Measurements from ENCODE around the gene LRRC36. TPM values are rescaled to one million over a fixed set of nuclear protein-coding genes. Genes with fewer than 3 reads are reported as not detected.

LRRC36 gene
- total RNA-seq, 2 donors from 2014 or later, result 0.33 to 0.43 TPM

DNA sequence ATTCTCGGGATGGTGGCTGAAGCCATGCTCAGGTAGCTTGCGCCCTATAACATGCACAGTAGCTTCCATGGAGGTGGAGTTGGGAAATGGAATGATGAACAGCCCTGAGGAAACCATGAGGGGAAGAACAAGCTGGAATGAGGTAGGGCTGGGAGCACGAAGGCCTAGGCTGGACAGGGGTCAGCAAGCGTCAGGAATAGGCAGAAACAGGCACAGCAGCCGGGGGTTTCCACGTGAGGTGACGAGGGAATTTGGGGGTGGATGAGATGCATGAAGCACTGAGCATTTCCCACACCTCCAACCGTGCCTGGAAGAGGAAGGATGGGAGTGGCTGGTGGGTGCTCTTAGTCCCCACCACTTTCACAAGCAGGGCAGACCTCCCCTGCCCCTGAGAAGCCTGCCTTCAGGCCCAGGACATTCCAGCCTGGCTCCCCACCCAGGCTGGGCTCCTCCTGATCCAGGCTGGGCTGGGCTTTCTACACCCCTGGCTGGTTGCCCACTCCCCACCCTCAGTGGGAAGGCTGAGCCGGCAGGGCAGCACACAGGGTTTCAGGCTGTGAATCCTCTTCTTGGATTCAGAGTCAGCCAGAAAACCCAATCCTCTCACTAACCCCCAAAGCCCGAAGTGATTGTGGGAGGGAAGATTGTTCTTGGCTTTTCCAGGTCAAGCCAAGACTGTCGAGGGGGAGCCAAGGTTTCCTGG, 25.4 kb upstream of the LRRC36 start:
- Histone ChIP-seq H3K4me1 (peaks cover 0 to 15% of the 10 kb centered on the region in 2 donors), H3K27ac (peak overlapping the region; percentile 42 to 43)
- peak; percentile 75 for DNase-seq (ENCODE audit: low spot score)

DNA sequence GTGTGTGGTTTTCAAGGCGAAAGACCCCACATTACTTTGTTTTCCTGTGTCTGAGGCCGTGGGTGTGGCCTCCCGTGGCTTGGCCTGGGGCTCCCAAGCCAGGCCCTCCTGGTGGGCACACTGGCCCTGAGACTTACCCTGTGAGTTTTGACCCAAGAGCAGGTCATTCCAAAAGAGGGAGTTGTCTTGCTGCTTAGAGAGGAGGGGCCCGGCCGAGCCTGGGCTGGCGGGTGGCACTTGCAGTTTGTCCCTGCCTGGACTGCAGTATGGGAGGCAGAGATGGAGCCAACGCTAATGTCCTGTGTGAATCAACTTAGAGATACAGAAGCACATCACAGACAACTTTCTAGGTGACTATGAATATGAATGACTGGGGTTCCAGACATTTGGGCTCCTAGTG, 24.5 kb upstream of the LRRC36 start:
- peak overlapping the region; percentile 42 to 43 for H3K27ac ChIP-seq
- peaks cover 0 to 15% of the 10 kb centered on the region in 2 donors for H3K4me1 ChIP-seq
- TF ChIP-seq, protein P1, sequence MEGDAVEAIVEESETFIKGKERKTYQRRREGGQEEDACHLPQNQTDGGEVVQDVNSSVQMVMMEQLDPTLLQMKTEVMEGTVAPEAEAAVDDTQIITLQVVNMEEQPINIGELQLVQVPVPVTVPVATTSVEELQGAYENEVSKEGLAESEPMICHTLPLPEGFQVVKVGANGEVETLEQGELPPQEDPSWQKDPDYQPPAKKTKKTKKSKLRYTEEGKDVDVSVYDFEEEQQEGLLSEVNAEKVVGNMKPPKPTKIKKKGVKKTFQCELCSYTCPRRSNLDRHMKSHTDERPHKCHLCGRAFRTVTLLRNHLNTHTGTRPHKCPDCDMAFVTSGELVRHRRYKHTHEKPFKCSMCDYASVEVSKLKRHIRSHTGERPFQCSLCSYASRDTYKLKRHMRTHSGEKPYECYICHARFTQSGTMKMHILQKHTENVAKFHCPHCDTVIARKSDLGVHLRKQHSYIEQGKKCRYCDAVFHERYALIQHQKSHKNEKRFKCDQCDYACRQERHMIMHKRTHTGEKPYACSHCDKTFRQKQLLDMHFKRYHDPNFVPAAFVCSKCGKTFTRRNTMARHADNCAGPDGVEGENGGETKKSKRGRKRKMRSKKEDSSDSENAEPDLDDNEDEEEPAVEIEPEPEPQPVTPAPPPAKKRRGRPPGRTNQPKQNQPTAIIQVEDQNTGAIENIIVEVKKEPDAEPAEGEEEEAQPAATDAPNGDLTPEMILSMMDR (IDR thresholded peaks at IDR 0.05), result no peak
- H3K9me3 ChIP-seq, result no peaks in the 10 kb centered on the region
- H3K36me3 ChIP-seq, result no peaks in the 10 kb centered on the region
- DNase-seq (ENCODE audit: low spot score), result no peak
- H3K4me3 ChIP-seq, result no peak overlapping the region
- no peaks in the 10 kb centered on the region for H3K27me3 ChIP-seq

More for the DNA sequence above, 25.4 kb upstream of the LRRC36 start:
- TF ChIP-seq, protein P1 (IDR thresholded peaks at IDR 0.05), result no peak
- no peaks in the 10 kb centered on the region for H3K27me3 ChIP-seq
- no peaks in the 10 kb centered on the region for H3K36me3 ChIP-seq
- no peaks in the 10 kb centered on the region for H3K9me3 ChIP-seq
- no peak overlapping the region for H3K4me3 ChIP-seq

DNA sequence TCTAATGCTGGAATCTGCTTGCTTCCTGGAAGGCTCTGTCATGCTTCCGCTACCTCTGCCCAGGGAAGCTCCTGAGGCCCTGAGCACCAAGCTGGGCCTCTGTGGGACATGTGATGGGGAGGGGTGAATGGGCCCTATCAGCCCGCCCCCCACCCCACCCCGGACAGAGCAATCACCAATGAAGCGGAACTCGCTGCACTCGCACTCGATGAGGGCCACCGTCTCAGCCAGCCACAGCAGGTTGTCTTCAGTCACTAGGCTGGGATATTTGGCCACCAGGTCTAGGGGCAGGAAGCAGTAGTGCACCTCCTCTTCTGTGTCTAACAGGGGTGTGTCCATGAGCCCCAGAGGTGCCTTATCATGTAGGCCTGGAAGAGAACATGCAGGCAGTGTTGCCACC, 23.6 kb upstream of the LRRC36 start:
- H3K4me1 ChIP-seq, result peaks cover 0 to 15% of the 10 kb centered on the region in 2 donors
- TF ChIP-seq, protein P1 (IDR thresholded peaks at IDR 0.05), result no peak
- no peaks in the 10 kb centered on the region for H3K9me3 ChIP-seq
- H3K36me3 ChIP-seq, result no peaks in the 10 kb centered on the region
- H3K27me3 ChIP-seq, result no peaks in the 10 kb centered on the region
- no peak for DNase-seq (ENCODE audit: low spot score)
- no peak overlapping the region for H3K4me3 ChIP-seq
- no peak overlapping the region for H3K27ac ChIP-seq

DNA sequence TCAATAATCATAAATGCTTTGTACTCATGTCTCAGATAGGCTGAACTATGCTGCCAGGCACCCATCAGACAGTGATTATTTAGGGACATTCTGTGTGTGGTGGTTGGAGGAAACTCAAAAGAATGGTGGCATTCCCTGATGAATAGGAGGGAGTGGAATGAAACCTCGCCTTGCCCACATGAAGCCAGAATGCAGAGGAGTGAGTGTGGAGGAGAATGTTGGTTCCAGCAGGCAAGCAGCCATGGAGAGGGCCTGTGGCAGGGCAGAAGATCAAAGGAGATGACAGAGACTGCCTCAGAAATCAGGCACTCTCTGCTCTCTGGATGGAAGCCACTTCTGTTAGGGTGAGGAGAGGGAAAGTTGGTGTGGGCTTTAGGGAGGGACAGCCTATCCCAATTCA, 22.6 kb upstream of the LRRC36 start:
- Histone ChIP-seq H3K36me3 (no peaks in the 10 kb centered on the region), H3K4me1 (peaks cover 0 to 15% of the 10 kb centered on the region in 2 donors), H3K27me3 (no peaks in the 10 kb centered on the region), H3K27ac (no peak overlapping the region), H3K4me3 (no peak overlapping the region), H3K9me3 (no peaks in the 10 kb centered on the region)
- TF ChIP-seq, protein P1 (IDR thresholded peaks at IDR 0.05), result no peak
- DNase-seq (ENCODE audit: low spot score), result no peak

DNA sequence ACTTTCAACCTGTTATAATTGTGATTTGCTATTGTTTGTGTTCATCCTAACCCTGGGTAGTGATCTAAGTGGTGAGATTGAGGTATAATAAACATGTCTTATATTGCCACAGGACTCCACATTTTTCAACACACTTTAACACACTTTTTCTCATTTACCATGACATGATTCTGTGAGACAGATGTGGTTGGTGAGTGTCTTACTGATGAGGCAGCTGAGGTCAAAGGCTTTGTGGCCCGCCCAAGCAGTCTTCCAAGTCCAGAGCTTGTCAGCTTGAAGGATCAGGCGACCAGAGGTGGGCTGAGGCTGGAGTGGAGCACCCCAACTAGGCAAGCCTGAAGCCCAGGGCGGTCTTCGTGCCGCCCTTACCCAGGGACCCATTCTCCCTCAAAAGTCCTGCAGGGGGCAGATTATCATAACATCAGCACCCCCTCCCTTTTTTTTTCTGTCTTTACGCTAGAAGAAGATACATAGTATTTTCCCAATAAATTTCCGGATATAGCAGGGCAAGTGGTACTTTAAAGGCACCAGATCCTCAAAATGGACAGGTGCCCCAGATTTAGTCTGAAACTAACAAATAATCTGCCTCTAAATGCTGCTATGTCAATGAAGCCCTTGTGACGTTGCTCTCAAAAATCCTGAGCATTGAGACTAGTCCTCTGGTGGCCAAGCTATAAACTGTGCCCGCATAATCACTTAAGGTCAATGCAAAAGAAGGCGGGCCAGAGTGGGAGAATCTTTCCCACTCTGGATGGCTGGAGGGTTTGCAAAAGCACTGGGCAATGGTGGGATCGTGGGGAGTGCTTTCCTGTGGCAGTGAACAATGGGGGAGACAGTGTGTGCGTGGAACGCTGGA, 21.2 kb upstream of the LRRC36 start:
- Histone ChIP-seq H3K9me3 (no peaks in the 10 kb centered on the region), H3K27me3 (no peaks in the 10 kb centered on the region), H3K4me1 (peaks cover 0 to 15% of the 10 kb centered on the region in 2 donors), H3K36me3 (no peaks in the 10 kb centered on the region), H3K4me3 (no peak overlapping the region), H3K27ac (no peak overlapping the region)
- TF ChIP-seq, protein P1 (IDR thresholded peaks at IDR 0.05), result no peak
- DNase-seq (ENCODE audit: low spot score), result no peak

Measured in right atrium auricular region (tissue), 2 donors.